Measurements from ENCODE around the gene AACS. TPM values are rescaled to one million over a fixed set of nuclear protein-coding genes. Genes with fewer than 3 reads are reported as not detected.

AACS gene
- polyA plus RNA-seq, 1 donor (not counting 4 experiments of a cell fraction or from before 2014, with no cell fraction given): 27.0 TPM

- peak overlapping the region; percentile 27 for H3K4me2 ChIP-seq (ENCODE audit: control insufficient read depth, extremely low read depth, insufficient read depth, low read depth, low read length)
- H3K9me1 ChIP-seq (ENCODE audit: control insufficient read depth, extremely low read depth, insufficient read depth, low read length): no peaks in the 10 kb centered on the region
- H3K79me2 ChIP-seq (ENCODE audit: control insufficient read depth, insufficient read depth, low read length): no peaks in the 10 kb centered on the region
- dilution Hi-C loops (cut with MboI; ENCODE audit: extremely low pct_ligation_motif_present, low sequenced_read_pairs): no loop called here
- peaks cover 59% of the 10 kb centered on the region for H3K27me3 ChIP-seq (ENCODE audit: control insufficient read depth, extremely low read depth, insufficient read depth, low read length)
- no peak overlapping the region for H3K9ac ChIP-seq (ENCODE audit: control insufficient read depth, extremely low read depth, insufficient read depth, low read length)
- H3K27ac ChIP-seq (ENCODE audit: control insufficient read depth, insufficient read depth, low read length): no peak overlapping the region
- DNase-seq (ENCODE audit: low read depth, low spot score) (no peak), FAIRE-seq (no peak)
- no peak overlapping the region for H2AFZ ChIP-seq (ENCODE audit: control insufficient read depth, low read length)
- H3K36me3 ChIP-seq (ENCODE audit: control insufficient read depth in 2 of 2, extremely low read depth in 1 of 2, insufficient read depth in 2 of 2, low read length in 2 of 2): no peaks in the 10 kb centered on the region
- peak overlapping the region in 2 of 3 experiments; percentile 29 for H3K4me3 ChIP-seq (ENCODE audit: control insufficient read depth in 2 of 3, extremely low read depth in 1 of 3, insufficient read depth in 2 of 3, low read depth in 1 of 3, low read length in 3 of 3)
- peaks cover 5% of the 10 kb centered on the region for H3K4me1 ChIP-seq (ENCODE audit: control insufficient read depth, extremely low read depth, insufficient read depth, low read length)
- TF ChIP-seq CTCF (optimal IDR thresholded peaks at IDR 0.05 in 1 of 3, IDR thresholded peaks at IDR 0.05 in 1 of 3, conservative IDR thresholded peaks at IDR 0.05 in 1 of 3; ENCODE audit: extremely low read depth in 1 of 3, insufficient read depth in 2 of 3, low read length in 3 of 3): no peak
- TF ChIP-seq EZH2 (IDR thresholded peaks at IDR 0.05; ENCODE audit: low read length): no peak
- no peaks in the 10 kb centered on the region for H3K9me3 ChIP-seq (ENCODE audit: control insufficient read depth, low read depth, low read length)
- no peaks in the 10 kb centered on the region for H4K20me1 ChIP-seq (ENCODE audit: control insufficient read depth, extremely low read depth, insufficient read depth, low read length)
Measured at GRCh38 chr12:125187148-125187745, 122.0 kb downstream of the AACS start.

GRCh38 chr12:125187780-125188741 lies 122.8 kb downstream of the AACS start:
- Histone ChIP-seq H3K36me3 (ENCODE audit: control insufficient read depth in 2 of 2, extremely low read depth in 1 of 2, insufficient read depth in 2 of 2, low read length in 2 of 2) (no peaks in the 10 kb centered on the region), H3K27me3 (ENCODE audit: control insufficient read depth, extremely low read depth, insufficient read depth, low read length) (peaks cover 59% of the 10 kb centered on the region), H3K9ac (ENCODE audit: control insufficient read depth, extremely low read depth, insufficient read depth, low read length) (no peak overlapping the region), H3K27ac (ENCODE audit: control insufficient read depth, insufficient read depth, low read length) (no peak overlapping the region), H3K4me1 (ENCODE audit: control insufficient read depth, extremely low read depth, insufficient read depth, low read length) (peaks cover 5% of the 10 kb centered on the region), H4K20me1 (ENCODE audit: control insufficient read depth, extremely low read depth, insufficient read depth, low read length) (no peaks in the 10 kb centered on the region), H3K9me3 (ENCODE audit: control insufficient read depth, low read depth, low read length) (no peaks in the 10 kb centered on the region), H3K9me1 (ENCODE audit: control insufficient read depth, extremely low read depth, insufficient read depth, low read length) (no peaks in the 10 kb centered on the region), H2AFZ (ENCODE audit: control insufficient read depth, low read length) (no peak overlapping the region), H3K4me3 (ENCODE audit: control insufficient read depth in 2 of 3, extremely low read depth in 1 of 3, insufficient read depth in 2 of 3, low read depth in 1 of 3, low read length in 3 of 3) (no peak overlapping the region), H3K79me2 (ENCODE audit: control insufficient read depth, insufficient read depth, low read length) (no peaks in the 10 kb centered on the region), H3K4me2 (ENCODE audit: control insufficient read depth, extremely low read depth, insufficient read depth, low read depth, low read length) (peak overlapping the region; percentile 19)
- no peak for DNase-seq (ENCODE audit: low read depth, low spot score)
- TF ChIP-seq CTCF (optimal IDR thresholded peaks at IDR 0.05 in 1 of 3, IDR thresholded peaks at IDR 0.05 in 1 of 3, conservative IDR thresholded peaks at IDR 0.05 in 1 of 3; ENCODE audit: extremely low read depth in 1 of 3, insufficient read depth in 2 of 3, low read length in 3 of 3): no peak
- TF ChIP-seq EZH2 (IDR thresholded peaks at IDR 0.05; ENCODE audit: low read length): peak; percentile 93
- no peak for FAIRE-seq
- dilution Hi-C loops (cut with MboI; ENCODE audit: extremely low pct_ligation_motif_present, low sequenced_read_pairs): no loop called here
